WTC11 (cell line): ENCODE measurements around the gene COG2. TPM values are rescaled to one million over a fixed set of nuclear protein-coding genes. Genes with fewer than 3 reads are reported as not detected.

ENCODE experiments used
- ATAC-seq: fragments of 200-7000 bp; cut with Tn5 transposase; 2 replicates; pipeline ENCODE4 v1.10.0; 2021; ENCODE audit warnings: mild to moderate bottlenecking, moderate library complexity
- Bru-seq: library from RNA; stranded (reverse); fragments of 400-500 nt; gene quantifications from one replicate; lab custom pipeline; 2021; lab: Mats Ljungman, UMichigan
- CTCF ChIA-PET: fragments of 300-600 bp; sonication (Branson Sonifier 250); formaldehyde crosslinking; loops from one replicate; lab custom pipeline; 2021; ENCODE audit warnings: antibody characterized with exemption; lab: Charles Lee
- POLR2A ChIA-PET: fragments of 350-600 bp; sonication (Branson Sonifier 250); formaldehyde crosslinking; loops from one replicate; lab custom pipeline; 2021; ENCODE audit warnings: antibody characterized with exemption; lab: Charles Lee
- DNase-seq: peaks from one replicate; pipeline ENCODE4 v3.0.0; 2021; ENCODE audit warnings: low spot score
- H3K27ac Mint-ChIP-seq: 2 replicates; pipeline ENCODE4 v1.8.0; 2021; ENCODE audit warnings: mixed read lengths
- H3K27me3 Mint-ChIP-seq: 2 replicates; pipeline ENCODE4 v1.8.0; 2021; ENCODE audit warnings: low read depth, mild to moderate bottlenecking, moderate library complexity, mixed read lengths
- H3K36me3 Mint-ChIP-seq: 2 replicates; pipeline ENCODE4 v1.8.0; 2021; ENCODE audit warnings: mixed read lengths
- H3K4me1 Mint-ChIP-seq: 2 replicates; pipeline ENCODE4 v1.8.0; 2022; ENCODE audit warnings: mixed read lengths
- H3K4me3 Mint-ChIP-seq: 2 replicates; pipeline ENCODE4 v1.8.0; 2021; ENCODE audit warnings: mild to moderate bottlenecking, moderate library complexity, mixed read lengths
- H3K9me3 Mint-ChIP-seq: 2 replicates; pipeline ENCODE4 v1.8.0; 2021; ENCODE audit warnings: mixed read lengths
- ARID4B ChIP-seq: sonication (generic); formaldehyde crosslinking; IDR thresholded peaks from 2 replicates; pipeline ENCODE4 v1.8.0; 2023; ENCODE audit warnings: missing genetic modification reagents, mild to moderate bottlenecking, borderline replicate concordance
- ATF2 ChIP-seq: sonication (generic); formaldehyde crosslinking; IDR thresholded peaks from 2 replicates; pipeline ENCODE4 v1.8.1; 2022; ENCODE audit warnings: low read depth, missing genetic modification reagents, borderline replicate concordance
- ELF4 ChIP-seq: sonication (generic); formaldehyde crosslinking; IDR thresholded peaks from 2 replicates; pipeline ENCODE4 v1.8.1; 2022; ENCODE audit warnings: low read depth, mild to moderate bottlenecking, moderate library complexity, missing genetic modification reagents
- EMX1 ChIP-seq: fragments of 250-450 bp; sonication (Bioruptor Pico); IDR thresholded peaks from 2 replicates; pipeline ENCODE4 v1.8.0; 2021; ENCODE audit warnings: mild to moderate bottlenecking
- ETV6 ChIP-seq: sonication (generic); formaldehyde crosslinking; IDR thresholded peaks from 2 replicates; pipeline ENCODE4 v1.8.1; 2022; ENCODE audit warnings: mild to moderate bottlenecking, missing genetic modification reagents
- GTF2I ChIP-seq: fragments of 250-450 bp; sonication (Bioruptor Pico); conservative IDR thresholded peaks from 2 replicates; pipeline ENCODE4 v1.4.0; 2021; ENCODE audit warnings: mild to moderate bottlenecking
- JUN ChIP-seq: sonication (generic); formaldehyde crosslinking; IDR thresholded peaks from 2 replicates; pipeline ENCODE4 v1.8.0; 2023; ENCODE audit warnings: mild to moderate bottlenecking, missing genetic modification reagents
- KAT7 ChIP-seq: sonication (generic); formaldehyde crosslinking; IDR thresholded peaks from 2 replicates; pipeline ENCODE4 v1.8.1; 2023; ENCODE audit warnings: missing genetic modification reagents, mild to moderate bottlenecking, borderline replicate concordance
- MLX ChIP-seq: sonication (generic); formaldehyde crosslinking; IDR thresholded peaks from 2 replicates; pipeline ENCODE4 v1.8.1; 2023; ENCODE audit warnings: mild to moderate bottlenecking, missing genetic modification reagents, moderate library complexity
- MXD4 ChIP-seq: fragments of 250-450 bp; sonication (Bioruptor Pico); IDR thresholded peaks from 2 replicates; pipeline ENCODE4 v1.8.0; 2021; ENCODE audit warnings: mild to moderate bottlenecking, moderate library complexity, borderline replicate concordance
- NFYB ChIP-seq: sonication (generic); formaldehyde crosslinking; conservative IDR thresholded peaks from 2 replicates; pipeline ENCODE4 v1.8.0; 2022; ENCODE audit warnings: low read depth, missing genetic modification reagents
- NR3C1 ChIP-seq: sonication (generic); formaldehyde crosslinking; conservative IDR thresholded peaks from 2 replicates; pipeline ENCODE4 v1.8.1; 2023; ENCODE audit warnings: low read depth, mild to moderate bottlenecking, missing genetic modification reagents
- PREB ChIP-seq: sonication (generic); formaldehyde crosslinking; IDR thresholded peaks from 2 replicates; pipeline ENCODE4 v1.8.1; 2022; ENCODE audit warnings: mild to moderate bottlenecking, missing genetic modification reagents, moderate library complexity, borderline replicate concordance
- PRRX2 ChIP-seq: fragments of 250-450 bp; sonication (Bioruptor Pico); IDR thresholded peaks from 2 replicates; pipeline ENCODE4 v1.8.0; 2021; ENCODE audit warnings: mild to moderate bottlenecking
- SMAD3 ChIP-seq: sonication (generic); formaldehyde crosslinking; IDR thresholded peaks from 2 replicates; pipeline ENCODE4 v1.8.0; 2022; ENCODE audit warnings: missing genetic modification reagents, mild to moderate bottlenecking, borderline replicate concordance
- TCF7 ChIP-seq: sonication (generic); formaldehyde crosslinking; IDR thresholded peaks from 2 replicates; pipeline ENCODE4 v1.8.0; 2022; ENCODE audit warnings: mild to moderate bottlenecking, low read depth, missing genetic modification reagents, moderate library complexity
- USF1 ChIP-seq: sonication (generic); formaldehyde crosslinking; IDR thresholded peaks from 2 replicates; pipeline ENCODE4 v1.8.0; 2022; ENCODE audit warnings: mild to moderate bottlenecking, missing genetic modification reagents
- ZBTB43 ChIP-seq: sonication (generic); formaldehyde crosslinking; IDR thresholded peaks from 2 replicates; pipeline ENCODE4 v1.8.1; 2023; ENCODE audit warnings: mild to moderate bottlenecking, missing genetic modification reagents
- ZNF138 ChIP-seq: sonication (generic); formaldehyde crosslinking; conservative IDR thresholded peaks from 2 replicates; pipeline ENCODE4 v1.8.1; 2022; ENCODE audit warnings: mild to moderate bottlenecking, moderate library complexity, missing genetic modification reagents
- ZNF219 ChIP-seq: sonication (generic); formaldehyde crosslinking; IDR thresholded peaks from 2 replicates; pipeline ENCODE4 v1.8.0; 2023; ENCODE audit warnings: missing genetic modification reagents, mild to moderate bottlenecking, borderline replicate concordance
- ZNF263 ChIP-seq: sonication (generic); formaldehyde crosslinking; IDR thresholded peaks from 2 replicates; pipeline ENCODE4 v1.8.1; 2022; ENCODE audit warnings: low read depth, mild to moderate bottlenecking, moderate library complexity, missing genetic modification reagents
- ZNF396 ChIP-seq: fragments of 250-450 bp; sonication (Bioruptor Pico); IDR thresholded peaks from 2 replicates; pipeline ENCODE4 v1.8.0; 2021; ENCODE audit warnings: mild to moderate bottlenecking, moderate library complexity, borderline replicate concordance
- ZNF416 ChIP-seq: fragments of 250-450 bp; sonication (Bioruptor Pico); IDR thresholded peaks from 2 replicates; pipeline ENCODE4 v1.9.0; 2021; ENCODE audit warnings: mild to moderate bottlenecking, inconsistent platforms
- long read RNA-seq, 3 experiments: library from RNA in 1 of 3; library from capped mRNA in 1 of 3; library from polyadenylated mRNA in 1 of 3; unstranded in 2 of 3; stranded (forward) in 1 of 3; transcript quantifications; one replicate each; pipeline ENCODE4 v2.0.0, GENCODE V29; 2021
- total RNA-seq: library from RNA; stranded (reverse); gene quantifications from 3 replicates; pipeline ENCODE4 v1.2.3, GENCODE V29; 2021

Gene COG2
- total RNA-seq, result 30.9 to 32.0 TPM (median 31.1 TPM) in 3 replicates
- Bru-seq, nascent RNA, result percentile 85 among the genes with signal in this experiment
- long read RNA-seq, experiment 1, transcript COG2-202 (18 exons, 2,921 nt), result major isoform, 116 of 153 reads
- long read RNA-seq, experiment 1, transcript COG2-201 (18 exons, 2,843 nt), result minor isoform, 9 of 153 reads
- long read RNA-seq, experiment 1, partial matches to known transcripts, result 11 of 153 reads
- long read RNA-seq, experiment 1, other reads (novel, unspliced or antisense), result 17 of 153 reads
- long read RNA-seq, experiment 2, transcript COG2-202 (18 exons, 2,921 nt), result major isoform, 12 of 34 reads
- long read RNA-seq, experiment 2, partial matches to known transcripts, result 9 of 34 reads
- long read RNA-seq, experiment 2, other reads (novel, unspliced or antisense), result 12 of 34 reads
- long read RNA-seq, experiment 3, transcript COG2-202 (18 exons, 2,921 nt), result major isoform, 26 of 44 reads
- long read RNA-seq, experiment 3, partial matches to known transcripts, result 2 of 44 reads
- long read RNA-seq, experiment 3, other reads (novel, unspliced or antisense), result 13 of 44 reads

- Mint-ChIP-seq H3K4me3 (peak within 1 kb of the TSS; percentile 100), H3K27me3 (peaks cover 4% of the 10 kb centered on the region), H3K27ac (peak within 1 kb of the TSS; percentile 97), H3K36me3 (peaks cover 3% of the 10 kb centered on the region; the same call in 1 of the 2 replicates), H3K4me1 (peaks cover 24% of the 10 kb centered on the region), H3K9me3 (no peaks in the 10 kb centered on the region)
- ATAC-seq (peak; percentile 94), DNase-seq (peak; percentile 99)
- ChIA-PET CTCF (interaction anchor here (0.5 to 2.4 kb wide), 66 partner anchors 9 to 1096 kb away, joined by 3 to 30 read pairs (median 4); partner anchors contain the start of genes AGT, FAM89A and PGBD5), POLR2A (interaction anchor here (0.5 to 1.6 kb wide), 2 partner anchors 53 to 110 kb away, joined by 3 read pairs; no protein-coding TSS in a partner anchor)
- TF ChIP-seq ZBTB43 (CRISPR knock-in tag) (peak; percentile 52; the same call in 1 of the 2 replicates), ZNF219 (CRISPR knock-in tag) (no peak), ETV6 (CRISPR knock-in tag) (peak; percentile 76; the same call in 1 of the 2 replicates), ZNF138 (CRISPR knock-in tag) (no peak), JUN (CRISPR knock-in tag) (no peak; the same call in 1 of the 2 replicates), SMAD3 (CRISPR knock-in tag) (no peak), EMX1 (CRISPR knock-in tag) (peak; percentile 70; the same call in 1 of the 2 replicates), ARID4B (peak; percentile 92; the same call in 1 of the 2 replicates), USF1 (CRISPR knock-in tag) (peak; percentile 40; the same call in 1 of the 2 replicates), ZNF416 (no peak), ATF2 (CRISPR knock-in tag) (no peak), NFYB (peak; percentile 79), GTF2I (CRISPR knock-in tag) (no peak), MLX (CRISPR knock-in tag) (0 out of 2 replicates have a peak, but pooled peaks have one; percentile 54), KAT7 (no peak), PREB (CRISPR knock-in tag) (no peak), PRRX2 (CRISPR knock-in tag) (0 out of 2 replicates have a peak, but pooled peaks have one; percentile 70), TCF7 (CRISPR knock-in tag) (0 out of 2 replicates have a peak, but pooled peaks have one; percentile 32), ZNF396 (CRISPR knock-in tag) (no peak), MXD4 (CRISPR knock-in tag) (no peak), ZNF263 (CRISPR knock-in tag) (no peak), NR3C1 (CRISPR knock-in tag) (no peak), ELF4 (no peak)
These were observed at the start of gene COG2 for GRCh38 chr1:230642263-230642959. TSS of gene COG2 (plus strand) at chr1:230642481. CDS start at chr1:230642607, 126 bp downstream.
